Spleen (tissue), 11 donors: ENCODE results near the gene GARRE1. TPM values are rescaled to one million over a fixed set of nuclear protein-coding genes. Genes with fewer than 3 reads are reported as not detected.

Experiments used
- DNase-seq: peaks from one replicate; pipeline ENCODE4 v3.0.0-alpha.2; 2020
- H3K27ac ChIP-seq, 8 donors: fragments of 200-600 bp; sonication (generic) in 7 of 8; 1 replicate in 4 of 8; 2 replicates in 4 of 8; pipeline versions ENCODE4 v1.5.0 to v1.8.0; 2016 to 2021; ENCODE audit warnings: inconsistent platforms in 4 of 8, mild to moderate bottlenecking in 4 of 8, moderate library complexity in 1 of 8
- H3K27me3 ChIP-seq, 7 donors: fragments of 200-600 bp; sonication (generic) in 6 of 7; replicated peaks in 1 of 7; 1 replicate in 4 of 7; 2 replicates in 3 of 7; pipeline versions ENCODE4 v1.5.0 to v1.8.0; 2016 to 2021; ENCODE audit warnings: inconsistent platforms in 3 of 7, mild to moderate bottlenecking in 1 of 7
- H3K36me3 ChIP-seq, 6 donors: fragments of 200-600 bp; sonication (generic) in 5 of 6; 1 replicate in 4 of 6; 2 replicates in 2 of 6; pipeline versions ENCODE4 v1.5.0 to v1.8.0; 2016 to 2021; ENCODE audit warnings: inconsistent platforms in 2 of 6
- H3K4me1 ChIP-seq, 6 donors: fragments of 200-600 bp; sonication (generic) in 5 of 6; 1 replicate in 3 of 6; 2 replicates in 3 of 6; pipeline versions ENCODE4 v1.5.0 to v1.8.0; 2016 to 2021; ENCODE audit warnings: inconsistent platforms in 3 of 6
- H3K4me3 ChIP-seq, 8 donors: fragments of 200-600 bp; sonication (generic) in 7 of 8; 1 replicate in 4 of 8; 2 replicates in 4 of 8; pipeline versions ENCODE4 v1.5.0 to v1.8.0; 2016 to 2021; ENCODE audit warnings: inconsistent platforms in 4 of 8, mild to moderate bottlenecking in 4 of 8, moderate library complexity in 2 of 8
- H3K9me3 ChIP-seq, 8 donors: fragments of 200-600 bp; sonication (generic) in 7 of 8; 1 replicate in 4 of 8; 2 replicates in 4 of 8; pipeline versions ENCODE4 v1.5.0 to v1.8.0; 2016 to 2021; ENCODE audit warnings: inconsistent platforms in 4 of 8
- CTCF ChIP-seq, 11 experiments: fragments of 200-600 bp in 7 of 11; fragments of 450-650 bp in 4 of 11; sonication (generic) in 4 of 11; IDR thresholded peaks in 8 of 11; conservative IDR thresholded peaks in 3 of 11; 1 replicate in 7 of 11; 2 replicates in 4 of 11; pipeline versions ENCODE4 v1.4.0 to v1.8.0; 2016 to 2021; ENCODE audit warnings: antibody characterized with exemption in 11 of 11, inconsistent platforms in 4 of 11, mild to moderate bottlenecking in 1 of 11
- POLR2A ChIP-seq, 3 donors: fragments of 450-650 bp; IDR thresholded peaks; one replicate each; pipeline ENCODE4 v1.5.1; 2017; ENCODE audit warnings: antibody characterized with exemption in 3 of 3, mild to moderate bottlenecking in 1 of 3
- POLR2AphosphoS5 ChIP-seq, 3 donors: sonication (generic); formaldehyde crosslinking; IDR thresholded peaks; one replicate each; pipeline ENCODE4 v1.5.1; 2017; ENCODE audit warnings: antibody characterized with exemption in 3 of 3
- WGBS, 5 donors: extraction: QIAGEN DNeasy Blood & Tissue Kit in 3 of 5; methylation state at CpG; one replicate each; pipeline versions ENCODE4 v1.1.5 to v1.1.7; 2013 to 2018; 5-methylcytosine and 5-hydroxymethylcytosine counted together
- intact Hi-C: fragments of 100-400 bp; cut with DNase I; formaldehyde crosslinking; loops from one replicate; pipeline ENCODE4 v1.15.0; 2023; ENCODE audit warnings: low total_unique reads
- polyA plus RNA-seq, 3 donors: library from polyadenylated mRNA; stranded (reverse); fragments of 200-250 nt; gene quantifications; one replicate each; pipeline ENCODE4 v1.2.1, GENCODE V29; 2013
- total RNA-seq, 7 donors: library from RNA; depleted of rRNA in 3 of 7; stranded (reverse); fragments of >200 nt in 3 of 7; fragmentation: NEBNext Ultra II Directional in 4 of 7; extraction: Animal tissue kit (Norgen Biotek cat#: 25700) in 4 of 7; gene quantifications; one replicate each; pipeline versions ENCODE4 v1.1.0 to v1.2.1, GENCODE V29; 2016 to 2021
- donor health status: healthy with polysubstance abuse.
- donor health status: DM: no; HTN: no; CAD: no; lungs with moderate emphysema.
- donor health status: DM: no; HTN: no; CAD: no.
- donor health status: Bipolar disorder and iron deficiency.
- donor health status: healthy.
- donor health status: DM: no; HTN: no; CAD: no.
- donor health status: DM: yes; HTN: yes; CAD: no.

Gene GARRE1
- total and polyA plus RNA-seq, 10 donors, result 6.2 to 70.6 (median 43.4) TPM

GRCh38 chr19:34284505-34284904 is 30.2 kb downstream of the GARRE1 start:
- 73 to 97% (median 86%) methylated on average over 2 of the region's 2 CpGs for WGBS, 5 donors
- intact Hi-C loops, result no loop called here
- H3K27ac ChIP-seq, result no peak overlapping the region
- no peaks in the 10 kb centered on the region for H3K27me3 ChIP-seq
- H3K4me1 ChIP-seq, result peaks cover 0 to 33% (median 16%) of the 10 kb centered on the region in 6 donors
- peaks cover 0 to 4% (median 0%) of the 10 kb centered on the region in 8 donors for H3K9me3 ChIP-seq
- H3K36me3 ChIP-seq, result peaks cover 0 to 45% (median 0%) of the 10 kb centered on the region in 6 donors
- H3K4me3 ChIP-seq, result no peak overlapping the region
- TF ChIP-seq POLR2AphosphoS5 (IDR thresholded peaks at IDR 0.05) (no peak), CTCF (IDR thresholded peaks at IDR 0.05 in 8 of 11, conservative IDR thresholded peaks at IDR 0.05 in 3 of 11) (no peak), POLR2A (IDR thresholded peaks at IDR 0.05) (no peak)
- no peak for DNase-seq

GRCh38 chr19:34287662-34288140 is 33.3 kb downstream of the GARRE1 start:
- Histone ChIP-seq H3K4me3 (no peak overlapping the region), H3K4me1 (peaks cover 0 to 27% (median 11%) of the 10 kb centered on the region in 6 donors), H3K27ac (no peak overlapping the region), H3K9me3 (peaks cover 0 to 4% (median 0%) of the 10 kb centered on the region in 8 donors), H3K36me3 (peaks cover 0 to 38% (median 0%) of the 10 kb centered on the region in 6 donors), H3K27me3 (no peaks in the 10 kb centered on the region)
- no peak for TF ChIP-seq CTCF (IDR thresholded peaks at IDR 0.05 in 8 of 11, conservative IDR thresholded peaks at IDR 0.05 in 3 of 11)
- no peak for TF ChIP-seq POLR2AphosphoS5 (IDR thresholded peaks at IDR 0.05)
- TF ChIP-seq POLR2A (IDR thresholded peaks at IDR 0.05), result no peak
- DNase-seq, result no peak
- 77 to 92% (median 92%) methylated on average over 3 of the region's 3 CpGs for WGBS, 5 donors
- intact Hi-C loops, result no loop called here

- intact Hi-C loops, result no loop called here
- Histone ChIP-seq H3K9me3 (peaks cover 0 to 4% (median 0%) of the 10 kb centered on the region in 8 donors), H3K36me3 (peaks cover 0 to 38% (median 0%) of the 10 kb centered on the region in 6 donors), H3K27ac (no peak overlapping the region), H3K4me3 (no peak overlapping the region), H3K4me1 (peaks cover 0 to 21% (median 6%) of the 10 kb centered on the region in 6 donors), H3K27me3 (no peaks in the 10 kb centered on the region)
- no peak for TF ChIP-seq CTCF (IDR thresholded peaks at IDR 0.05 in 8 of 11, conservative IDR thresholded peaks at IDR 0.05 in 3 of 11)
- TF ChIP-seq POLR2A (IDR thresholded peaks at IDR 0.05), result no peak
- no peak for TF ChIP-seq POLR2AphosphoS5 (IDR thresholded peaks at IDR 0.05)
- no peak for DNase-seq
- 72 to 82% (median 76%) methylated on average over 4 of the region's 4 CpGs for WGBS, 5 donors
Measured at GRCh38 chr19:34288381-34288780, 34.0 kb downstream of the GARRE1 start.

- H3K4me3 ChIP-seq, result no peak overlapping the region
- WGBS, 5 donors, result 84 to 90% (median 87%) methylated on average over 2 of the region's 2 CpGs
- TF ChIP-seq CTCF (IDR thresholded peaks at IDR 0.05 in 8 of 11, conservative IDR thresholded peaks at IDR 0.05 in 3 of 11), result no peak
- TF ChIP-seq POLR2A (IDR thresholded peaks at IDR 0.05), result no peak
- TF ChIP-seq POLR2AphosphoS5 (IDR thresholded peaks at IDR 0.05), result no peak
Measured at GRCh38 chr19:34291235-34291634, 36.9 kb downstream of the GARRE1 start.

More at GRCh38 chr19:34291235-34291634, 36.9 kb downstream of the GARRE1 start:
- H3K27ac ChIP-seq, result no peak overlapping the region
- H3K27me3 ChIP-seq, result no peaks in the 10 kb centered on the region
- no peak for DNase-seq
- H3K9me3 ChIP-seq, result peaks cover 0 to 4% (median 0%) of the 10 kb centered on the region in 8 donors
- intact Hi-C loops, result no loop called here
- H3K36me3 ChIP-seq, result peaks cover 0 to 25% (median 0%) of the 10 kb centered on the region in 6 donors
- H3K4me1 ChIP-seq, result peaks cover 0 to 26% (median 0%) of the 10 kb centered on the region in 6 donors
